TTC549 (cell line): ENCODE data around the gene CLTA.
"Not testable (repeated sequence)": the region's sequence is repeated elsewhere in the genome, so short reads cannot be mapped to it uniquely, and the experiment has no call there.

ENCODE experiments used
- FAIRE-seq: peaks from 2 replicates; lab custom pipeline; 2012; peaks lifted over from hg19 to GRCh38; lab: Jason Lieb, UNC

The CLTA gene

DNA sequence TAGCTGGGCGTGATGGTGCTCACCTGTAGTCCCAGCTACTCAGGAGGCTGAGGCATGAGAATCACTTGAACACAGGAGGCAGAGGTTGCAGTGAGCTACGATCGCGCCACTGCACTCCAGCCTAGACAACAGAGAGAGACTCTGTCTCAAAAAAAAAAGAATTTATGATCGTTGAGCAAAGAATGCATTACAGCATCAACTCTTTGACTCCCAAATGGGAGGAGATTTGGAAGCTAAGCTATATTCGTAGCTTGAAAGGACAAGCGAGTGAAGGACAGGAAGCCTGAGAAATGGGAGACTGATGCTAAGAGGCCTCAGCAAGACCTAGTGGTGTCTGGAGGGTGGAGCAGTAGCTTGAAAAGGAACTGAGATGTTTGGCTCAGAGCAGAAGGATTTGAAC, 31.8 kb upstream of the CLTA start:
- FAIRE-seq: no peak

DNA sequence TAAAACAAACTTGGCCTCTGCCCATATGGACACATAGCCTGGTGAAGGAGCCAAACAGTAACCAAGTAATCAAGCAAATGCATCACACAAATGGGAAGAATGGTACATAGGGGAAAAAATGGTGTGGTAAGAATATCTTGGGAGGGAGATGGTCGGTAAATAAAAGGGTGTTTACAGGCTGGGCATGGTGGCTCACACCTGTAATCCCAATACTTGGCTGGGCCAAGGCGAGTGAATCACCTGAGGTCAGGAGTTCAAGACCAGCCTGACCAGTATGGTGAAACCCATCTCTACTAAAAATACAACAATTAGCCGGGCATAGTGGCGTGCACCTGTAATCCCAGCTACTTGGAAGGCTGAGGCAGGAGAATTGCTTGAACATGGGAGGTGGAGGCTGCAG, 31.2 kb upstream of the CLTA start:
- not testable (repeated sequence) for FAIRE-seq

GRCh38 chr9:36160126-36160525, 30.6 kb upstream of the CLTA start:
- FAIRE-seq: not testable (repeated sequence)

GRCh38 chr9:36161187-36161586, 29.5 kb upstream of the CLTA start:
- no peak for FAIRE-seq

GRCh38 chr9:36162211-36162738, 28.4 kb upstream of the CLTA start:
- no peak for FAIRE-seq

DNA sequence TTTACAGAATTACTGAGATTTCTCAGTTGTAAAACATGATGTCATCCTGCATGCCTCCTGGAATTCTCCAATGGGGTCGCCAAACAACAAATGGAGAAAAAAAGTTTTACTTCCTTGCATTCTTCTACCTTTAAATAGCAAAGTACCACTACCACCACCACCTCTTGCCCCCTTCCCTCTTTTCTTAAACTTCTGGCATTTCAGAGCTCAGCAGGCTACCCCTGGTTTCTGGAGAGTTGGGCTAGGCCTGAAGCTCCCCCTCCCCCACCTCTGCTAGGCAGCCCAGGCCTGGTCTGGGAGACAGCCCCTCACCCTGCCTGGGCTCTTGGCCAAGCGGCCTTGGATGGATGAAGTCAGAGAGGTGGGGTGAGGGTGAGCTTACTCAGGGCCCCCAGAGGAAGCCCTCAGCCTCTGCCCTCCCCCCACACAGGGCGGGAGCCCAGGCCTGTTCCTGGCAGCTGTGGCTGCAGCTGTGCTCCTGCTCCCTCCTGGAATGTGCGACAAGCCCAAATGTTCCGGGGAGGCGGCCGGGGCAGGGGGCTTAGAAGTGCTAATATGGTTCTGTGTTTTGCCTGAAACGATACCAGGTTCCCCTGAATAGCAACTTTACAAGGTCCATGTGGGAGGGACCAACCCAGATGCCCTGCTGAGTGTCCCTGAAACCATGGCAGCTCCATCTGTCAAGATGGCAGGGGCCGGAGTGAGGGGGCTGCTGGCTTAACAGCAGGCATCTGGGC, 27.5 kb upstream of the CLTA start:
- no peak for FAIRE-seq

DNA sequence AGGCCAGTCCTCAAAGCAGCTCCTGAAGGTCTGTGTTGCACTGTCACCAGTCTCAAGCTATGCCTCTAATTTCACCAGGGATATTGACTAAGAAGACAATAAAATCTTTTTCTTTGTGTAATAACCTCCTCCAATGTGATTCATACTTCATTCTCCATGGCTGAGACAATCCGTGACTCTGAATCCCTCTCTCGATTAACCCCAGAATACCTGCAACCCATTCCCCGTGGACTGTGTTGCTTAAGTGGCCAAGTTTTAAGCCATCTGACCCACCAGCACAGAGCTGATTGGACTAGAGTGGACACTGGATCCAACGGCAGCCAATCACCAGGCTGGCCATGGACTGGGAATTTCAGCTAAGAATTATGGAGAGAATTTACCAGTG, 26.9 kb upstream of the CLTA start:
- FAIRE-seq: no peak

- no peak for FAIRE-seq
Observed at GRCh38 chr9:36164372-36164771, 26.3 kb upstream of the CLTA start.

DNA sequence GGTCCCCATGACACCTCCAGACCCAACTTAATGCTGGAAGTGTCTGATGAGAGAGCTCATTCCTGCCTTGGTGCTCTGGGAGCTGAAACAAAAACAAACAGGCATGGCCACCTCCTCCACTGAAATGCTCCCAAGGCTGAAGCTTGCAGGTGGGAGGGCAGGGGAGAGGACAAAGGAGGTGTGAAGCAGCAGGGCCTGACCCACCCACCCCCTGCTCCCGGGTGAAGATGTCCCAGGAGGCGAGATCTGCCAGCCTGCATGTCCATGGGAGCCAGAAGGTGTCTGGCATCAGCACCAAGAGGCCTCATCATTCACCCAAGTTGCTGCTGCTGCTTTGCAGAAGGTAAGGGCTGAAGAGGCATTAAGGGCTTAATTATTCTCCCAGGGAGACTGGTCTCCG, 25.7 kb upstream of the CLTA start:
- no peak for FAIRE-seq

- FAIRE-seq: no peak
Observed at GRCh38 chr9:36165826-36166167, 24.9 kb upstream of the CLTA start.

DNA sequence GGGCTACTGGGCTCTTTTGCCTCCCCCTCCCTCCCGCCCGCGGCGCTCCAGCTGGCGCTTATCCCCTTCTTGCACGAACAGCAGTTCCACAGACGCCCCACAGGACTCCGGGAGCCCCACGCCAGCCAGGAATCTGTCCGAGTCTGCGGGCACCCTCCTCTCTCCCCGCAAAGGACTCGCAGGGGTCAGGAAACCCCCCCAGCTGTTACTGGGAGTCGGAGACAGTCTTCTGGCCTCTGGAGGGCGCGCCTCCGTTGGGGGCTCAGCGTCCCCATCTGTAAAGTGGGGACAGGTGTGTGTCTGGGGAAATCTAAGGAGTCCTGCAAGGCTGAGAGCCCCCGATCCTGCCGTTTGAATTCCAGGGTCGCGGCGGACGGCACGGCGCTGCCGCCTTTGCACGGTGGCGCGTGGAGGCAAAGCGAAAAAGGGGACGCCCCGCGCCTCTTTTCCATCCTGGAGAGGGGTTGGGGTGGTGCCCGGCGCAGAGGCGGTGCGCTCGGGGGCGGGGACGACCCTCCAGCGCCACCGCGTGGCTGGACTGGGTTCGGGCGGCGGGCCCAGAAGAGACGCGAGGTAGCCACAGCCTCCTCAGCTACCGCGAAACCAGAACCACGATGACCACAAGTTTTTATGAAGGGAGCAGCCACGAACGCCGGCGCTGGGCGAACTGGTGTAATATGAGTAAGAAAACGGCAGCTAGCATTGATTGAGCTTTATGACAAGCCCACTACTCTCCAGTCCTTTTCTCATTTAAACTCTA, 24.4 kb upstream of the CLTA start:
- no peak for FAIRE-seq

- FAIRE-seq: no peak
Observed at GRCh38 chr9:36169166-36169565, 21.6 kb upstream of the CLTA start, which contains the start of gene CCIN. CCIN (plus strand) TSS chr9:36169388; CDS start chr9:36169503, 115 bp downstream.

DNA sequence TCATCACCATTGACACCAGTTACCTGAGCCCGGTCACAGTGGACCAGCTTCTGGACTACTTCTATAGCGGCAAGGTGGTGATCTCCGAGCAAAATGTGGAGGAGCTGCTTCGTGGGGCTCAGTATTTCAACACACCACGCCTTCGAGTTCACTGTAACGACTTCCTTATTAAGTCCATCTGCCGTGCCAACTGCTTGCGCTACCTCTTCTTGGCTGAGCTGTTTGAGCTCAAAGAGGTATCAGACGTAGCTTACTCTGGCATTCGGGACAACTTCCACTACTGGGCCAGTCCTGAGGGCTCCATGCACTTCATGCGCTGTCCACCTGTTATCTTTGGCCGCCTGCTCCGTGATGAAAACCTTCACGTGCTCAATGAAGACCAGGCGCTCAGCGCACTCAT, 21.0 kb upstream of the CLTA start:
- no peak for FAIRE-seq

- FAIRE-seq: no peak
Observed at GRCh38 chr9:36170531-36170930, 20.2 kb upstream of the CLTA start.

DNA sequence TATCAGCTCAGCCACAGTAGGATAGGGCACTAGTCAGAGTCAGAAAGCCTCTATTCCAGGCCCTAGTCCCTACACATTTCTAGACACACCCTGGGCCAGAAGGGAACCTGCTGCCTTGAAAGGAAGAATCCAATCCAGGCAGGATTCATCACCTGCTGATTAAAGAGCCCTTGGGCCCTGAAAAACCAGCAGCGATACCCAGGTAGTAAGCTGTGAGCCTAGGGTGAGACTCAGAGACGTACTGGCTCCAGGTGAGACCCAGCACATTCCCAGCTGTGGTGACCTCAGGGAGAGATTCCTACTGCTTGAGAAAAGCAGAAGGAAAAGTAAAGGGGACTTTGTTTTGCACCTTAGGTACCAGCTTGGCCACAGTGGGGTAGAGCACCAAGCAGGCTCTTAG, 16.9 kb upstream of the CLTA start:
- FAIRE-seq: no peak

DNA sequence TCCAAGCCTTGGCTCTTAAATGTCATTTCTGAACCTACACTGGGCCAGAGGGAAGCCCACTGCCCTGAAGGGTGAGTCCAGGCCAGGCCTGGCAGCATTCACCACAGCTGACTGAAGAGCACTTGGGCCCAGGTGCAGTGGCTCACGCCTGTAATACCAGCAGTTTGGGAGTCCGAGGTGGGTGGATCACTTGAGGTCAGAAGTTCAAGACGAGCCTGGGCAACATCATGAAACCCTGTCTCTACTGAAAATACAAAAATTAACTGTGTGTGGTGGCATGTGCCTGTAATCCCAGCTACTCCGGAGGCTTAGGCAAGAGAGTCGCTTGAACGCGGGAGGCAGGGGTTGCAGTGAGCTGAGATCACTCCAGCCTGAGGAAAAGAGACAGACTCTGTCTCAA, 16.4 kb upstream of the CLTA start:
- no peak for FAIRE-seq

- no peak for FAIRE-seq
Observed at GRCh38 chr9:36174731-36175130, 16.0 kb upstream of the CLTA start.

- FAIRE-seq: not testable (repeated sequence)
Observed at GRCh38 chr9:36175209-36175608, 15.5 kb upstream of the CLTA start.

DNA sequence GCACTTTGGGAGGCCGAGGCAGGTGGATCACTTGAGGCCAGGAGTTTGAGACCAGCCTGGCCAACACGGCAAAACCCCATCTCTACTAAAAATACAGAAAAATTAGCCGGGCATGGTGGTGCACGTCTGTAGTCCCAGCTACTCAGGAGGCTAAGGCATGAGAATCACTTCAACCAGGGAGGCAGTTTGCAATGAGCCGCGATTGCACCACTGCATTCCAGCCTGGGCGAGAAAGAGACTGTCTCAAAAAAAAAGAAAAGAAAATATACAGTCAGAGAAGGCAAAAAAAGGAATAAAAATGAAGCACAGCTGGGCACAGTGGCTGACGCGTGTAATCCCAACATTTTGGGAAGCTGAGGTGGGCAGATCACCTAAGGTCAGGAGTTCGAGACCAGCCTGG, 14.2 kb upstream of the CLTA start:
- not testable (repeated sequence) for FAIRE-seq

- FAIRE-seq: no peak
Observed at GRCh38 chr9:36177571-36177970, 13.2 kb upstream of the CLTA start.

DNA sequence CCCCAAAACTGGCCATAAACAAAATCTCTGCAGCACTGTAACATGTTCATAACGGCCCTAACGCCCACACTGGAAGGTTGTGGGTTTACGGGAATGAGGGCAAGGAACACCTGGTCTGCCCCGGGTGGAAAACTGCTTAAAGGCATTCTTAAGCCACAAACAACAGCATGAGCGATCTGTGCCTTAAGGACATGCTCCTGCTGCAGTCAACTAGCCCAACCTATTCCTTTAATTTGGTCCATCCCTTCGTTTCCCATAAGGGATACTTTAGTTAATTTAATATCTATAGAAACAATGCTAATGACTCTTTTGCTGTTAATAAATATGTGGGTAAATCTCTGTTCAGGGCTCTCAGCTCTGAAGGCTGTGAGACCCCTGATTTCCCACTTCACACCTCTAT, 10.5 kb upstream of the CLTA start:
- FAIRE-seq: not testable (repeated sequence)

GRCh38 chr9:36187414-36187813, 3.3 kb upstream of the CLTA start:
- no peak for FAIRE-seq

- FAIRE-seq: no peak
Observed at GRCh38 chr9:36188212-36188611, 2.5 kb upstream of the CLTA start.

GRCh38 chr9:36189976-36190375, 745 bp upstream of the CLTA start:
- no peak for FAIRE-seq
